Esophagus squamous epithelium (tissue), 5 donors: ENCODE data around the gene ARHGAP28. TPM values are rescaled to one million over a fixed set of nuclear protein-coding genes. Genes with fewer than 3 reads are reported as not detected.

ENCODE experiments used
- DNase-seq: peaks from one replicate; lab custom pipeline; 2025; lab: John Stamatoyannopoulos, UW
- H3K27ac ChIP-seq, 4 donors: fragments of 200-600 bp; sonication (generic); one replicate each; pipeline ENCODE4 v1.5.1; 2016 to 2019; ENCODE audit warnings: mild to moderate bottlenecking in 1 of 4
- H3K27me3 ChIP-seq, 4 donors: fragments of 200-600 bp; sonication (generic); 1 replicate in 3 of 4; 2 replicates in 1 of 4; pipeline versions ENCODE4 v1.5.1 to v1.6.0; 2017 to 2021; ENCODE audit warnings: antibody characterized with exemption in 1 of 4
- H3K36me3 ChIP-seq, 3 donors: fragments of 200-600 bp; sonication (generic); one replicate each; pipeline ENCODE4 v1.5.1; 2016 to 2019
- H3K4me1 ChIP-seq, 3 donors: fragments of 200-600 bp; sonication (generic); one replicate each; pipeline ENCODE4 v1.5.1; 2017 to 2019
- H3K4me3 ChIP-seq, 4 donors: fragments of 200-600 bp; sonication (generic); 1 replicate in 3 of 4; 2 replicates in 1 of 4; pipeline ENCODE4 v1.5.1; 2016 to 2019; ENCODE audit warnings: mild to moderate bottlenecking in 2 of 4, moderate library complexity in 1 of 4
- H3K9me3 ChIP-seq, 3 donors: fragments of 200-600 bp; sonication (generic); one replicate each; pipeline ENCODE4 v1.5.1; 2016 to 2019
- POLR2A ChIP-seq, 4 donors: fragments of 450-650 bp; IDR thresholded peaks; one replicate each; pipeline ENCODE4 v1.6.1; 2017; ENCODE audit warnings: antibody characterized with exemption in 4 of 4, mild to moderate bottlenecking in 4 of 4, moderate library complexity in 3 of 4
- WGBS, 2 donors: methylation state at CpG; one replicate each; pipeline ENCODE4 v1.1.5; 2018; 5-methylcytosine and 5-hydroxymethylcytosine counted together
- intact Hi-C: fragments of 100-400 bp; cut with DNase I; formaldehyde crosslinking; loops from one replicate; pipeline ENCODE4 v1.15.0; 2022
- total RNA-seq, 4 donors: library from RNA; depleted of rRNA; stranded (reverse); fragments of >200 nt; gene quantifications; one replicate each; pipeline ENCODE4 v1.1.0, GENCODE V29; 2016
- TF ChIP-seq, protein P1 (sequence below), 6 experiments: fragments of 450-650 bp in 4 of 6; fragments of 200-600 bp in 2 of 6; sonication (generic) in 2 of 6; IDR thresholded peaks; one replicate each; pipeline ENCODE4 v1.5.1; 2016 to 2019; ENCODE audit warnings: antibody characterized with exemption in 6 of 6, mild to moderate bottlenecking in 4 of 6, moderate library complexity in 4 of 6
- donor health status: DM: yes; HTN: yes; CAD: no.

ARHGAP28 gene
- total RNA-seq, 4 donors from 2014 or later, result 1.2 to 4.8 (median 3.4) TPM

DNA sequence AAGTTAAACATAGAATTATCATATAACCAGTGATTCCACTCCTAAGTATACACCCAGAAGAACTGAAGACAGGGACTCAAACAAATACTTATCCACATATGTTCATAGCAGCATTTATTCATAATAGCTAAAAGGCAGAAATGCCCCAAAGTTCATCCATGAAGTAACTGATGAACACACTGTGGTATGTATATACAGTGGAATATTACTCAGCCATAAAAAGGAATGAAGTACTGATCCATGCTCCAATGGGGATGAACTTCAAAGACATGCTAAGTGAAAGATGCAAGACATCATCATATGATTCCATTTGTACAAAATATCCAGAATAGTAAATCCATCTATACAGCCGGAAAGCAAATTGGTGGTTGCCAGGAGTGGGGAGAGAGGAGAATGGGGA lies 230.6 kb downstream of the ARHGAP28 start:
- H3K27me3 ChIP-seq, result no peaks in the 10 kb centered on the region
- H3K4me3 ChIP-seq, result no peak overlapping the region
- TF ChIP-seq POLR2A (IDR thresholded peaks at IDR 0.05), result no peak
- TF ChIP-seq, protein P1, sequence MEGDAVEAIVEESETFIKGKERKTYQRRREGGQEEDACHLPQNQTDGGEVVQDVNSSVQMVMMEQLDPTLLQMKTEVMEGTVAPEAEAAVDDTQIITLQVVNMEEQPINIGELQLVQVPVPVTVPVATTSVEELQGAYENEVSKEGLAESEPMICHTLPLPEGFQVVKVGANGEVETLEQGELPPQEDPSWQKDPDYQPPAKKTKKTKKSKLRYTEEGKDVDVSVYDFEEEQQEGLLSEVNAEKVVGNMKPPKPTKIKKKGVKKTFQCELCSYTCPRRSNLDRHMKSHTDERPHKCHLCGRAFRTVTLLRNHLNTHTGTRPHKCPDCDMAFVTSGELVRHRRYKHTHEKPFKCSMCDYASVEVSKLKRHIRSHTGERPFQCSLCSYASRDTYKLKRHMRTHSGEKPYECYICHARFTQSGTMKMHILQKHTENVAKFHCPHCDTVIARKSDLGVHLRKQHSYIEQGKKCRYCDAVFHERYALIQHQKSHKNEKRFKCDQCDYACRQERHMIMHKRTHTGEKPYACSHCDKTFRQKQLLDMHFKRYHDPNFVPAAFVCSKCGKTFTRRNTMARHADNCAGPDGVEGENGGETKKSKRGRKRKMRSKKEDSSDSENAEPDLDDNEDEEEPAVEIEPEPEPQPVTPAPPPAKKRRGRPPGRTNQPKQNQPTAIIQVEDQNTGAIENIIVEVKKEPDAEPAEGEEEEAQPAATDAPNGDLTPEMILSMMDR (IDR thresholded peaks at IDR 0.05), result no peak
- H3K36me3 ChIP-seq, result no peaks in the 10 kb centered on the region
- no peak overlapping the region for H3K27ac ChIP-seq
- H3K9me3 ChIP-seq, result no peaks in the 10 kb centered on the region
- H3K4me1 ChIP-seq, result no peaks in the 10 kb centered on the region
- intact Hi-C loops, result no loop called here
- no peak for DNase-seq
- 93 to 94% methylated on average over 1 of the region's 1 CpG for WGBS, 2 donors

GRCh38 chr18:6960656-6961055 lies 231.1 kb downstream of the ARHGAP28 start:
- Histone ChIP-seq H3K27me3 (no peaks in the 10 kb centered on the region), H3K36me3 (no peaks in the 10 kb centered on the region), H3K9me3 (no peaks in the 10 kb centered on the region), H3K4me1 (no peaks in the 10 kb centered on the region), H3K27ac (no peak overlapping the region), H3K4me3 (no peak overlapping the region)
- TF ChIP-seq, protein P1 (IDR thresholded peaks at IDR 0.05), result no peak
- TF ChIP-seq POLR2A (IDR thresholded peaks at IDR 0.05), result no peak
- intact Hi-C loops, result no loop called here
- DNase-seq, result no peak
- WGBS, 2 donors, result 52 to 66% methylated on average over 2 of the region's 2 CpGs

GRCh38 chr18:6961331-6961730 lies 231.8 kb downstream of the ARHGAP28 start:
- TF ChIP-seq POLR2A (IDR thresholded peaks at IDR 0.05), result no peak
- TF ChIP-seq, protein P1 (IDR thresholded peaks at IDR 0.05), result no peak
- no peaks in the 10 kb centered on the region for H3K4me1 ChIP-seq
- intact Hi-C loops, result no loop called here
- 83 to 87% methylated on average over 7 to 8 of the region's 9 CpGs for WGBS, 2 donors
- no peak overlapping the region for H3K27ac ChIP-seq
- H3K27me3 ChIP-seq, result no peaks in the 10 kb centered on the region
- DNase-seq, result no peak
- no peak overlapping the region for H3K4me3 ChIP-seq
- no peaks in the 10 kb centered on the region for H3K9me3 ChIP-seq
- H3K36me3 ChIP-seq, result no peaks in the 10 kb centered on the region

DNA sequence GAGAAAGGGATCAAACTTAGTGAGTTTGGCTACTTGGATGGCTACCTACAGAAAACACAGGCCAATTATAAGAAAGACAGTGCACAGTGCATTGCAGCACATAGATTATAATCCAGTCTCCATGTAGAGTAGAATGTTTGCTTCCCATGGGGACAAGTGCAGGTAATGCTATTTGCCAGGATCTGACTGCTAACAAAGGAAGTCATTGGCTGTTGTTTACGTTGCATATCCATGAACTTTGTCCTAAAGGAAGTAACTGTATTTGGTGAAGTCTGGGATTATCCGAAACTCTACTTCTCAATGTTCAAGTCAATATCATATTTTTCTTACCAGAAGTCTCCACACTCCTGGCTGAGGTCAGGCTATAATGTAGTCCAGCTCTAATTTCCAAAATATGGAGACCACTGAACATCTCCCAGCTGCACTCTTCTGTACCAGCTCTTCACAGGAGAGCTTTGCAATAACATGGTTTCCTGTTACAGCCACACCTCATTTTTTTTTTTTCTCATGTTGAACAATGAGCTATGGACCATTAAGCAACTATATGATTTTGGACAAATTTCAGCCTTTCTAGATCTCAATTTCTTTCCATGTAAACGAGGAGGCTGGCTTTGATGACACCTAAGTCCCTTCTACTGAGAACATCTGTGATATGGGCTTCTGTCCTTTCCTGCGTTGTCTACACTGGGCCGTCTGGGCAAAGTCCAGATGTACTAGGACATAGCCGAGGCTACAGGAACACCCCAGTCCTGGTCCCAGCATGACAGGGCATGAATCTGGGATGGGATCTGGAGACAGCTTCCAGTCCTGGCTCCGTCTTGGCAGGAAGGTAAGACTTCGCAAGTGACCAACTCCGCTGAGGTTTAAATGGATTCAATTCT lies 233.3 kb downstream of the ARHGAP28 start:
- Histone ChIP-seq H3K4me3 (no peak overlapping the region), H3K4me1 (no peaks in the 10 kb centered on the region), H3K27ac (no peak overlapping the region), H3K27me3 (no peaks in the 10 kb centered on the region), H3K9me3 (no peaks in the 10 kb centered on the region), H3K36me3 (no peaks in the 10 kb centered on the region)
- DNase-seq, result no peak
- intact Hi-C loops, result no loop called here
- no peak for TF ChIP-seq POLR2A (IDR thresholded peaks at IDR 0.05)
- TF ChIP-seq, protein P1 (IDR thresholded peaks at IDR 0.05), result no peak
- 64 to 69% methylated on average over 4 to 6 of the region's 9 CpGs for WGBS, 2 donors

- 92% methylated on average over 2 of the region's 2 CpGs; no CpG with 5 or more reads in 1 of the 2 donors for WGBS, 2 donors
Observed at GRCh38 chr18:6963452-6964097, 234.1 kb downstream of the ARHGAP28 start.

More at GRCh38 chr18:6963452-6964097, 234.1 kb downstream of the ARHGAP28 start:
- no peak overlapping the region for H3K27ac ChIP-seq
- DNase-seq, result no peak
- H3K9me3 ChIP-seq, result no peaks in the 10 kb centered on the region
- TF ChIP-seq, protein P1 (IDR thresholded peaks at IDR 0.05), result no peak
- no peak for TF ChIP-seq POLR2A (IDR thresholded peaks at IDR 0.05)
- H3K27me3 ChIP-seq, result no peaks in the 10 kb centered on the region
- H3K36me3 ChIP-seq, result no peaks in the 10 kb centered on the region
- no peaks in the 10 kb centered on the region for H3K4me1 ChIP-seq
- no peak overlapping the region for H3K4me3 ChIP-seq
- intact Hi-C loops, result no loop called here
